Suprapubic skin (tissue), 4 donors: ENCODE results near the gene CAPN5. TPM values are rescaled to one million over a fixed set of nuclear protein-coding genes. Genes with fewer than 3 reads are reported as not detected.

Source experiments
- DNase-seq, 2 donors: peaks; one replicate each; pipeline ENCODE4 v3.0.0-alpha.2; 2019; ENCODE audit warnings: low spot score in 2 of 2
- H3K27ac ChIP-seq: fragments of 200-600 bp; sonication (generic); one replicate; pipeline ENCODE4 v1.5.1; 2019
- H3K27me3 ChIP-seq: fragments of 200-600 bp; sonication (generic); one replicate; pipeline ENCODE4 v1.5.1; 2019
- H3K36me3 ChIP-seq: fragments of 200-600 bp; sonication (generic); one replicate; pipeline ENCODE4 v1.5.1; 2019
- H3K4me1 ChIP-seq: fragments of 200-600 bp; sonication (generic); one replicate; pipeline ENCODE4 v1.5.1; 2019
- H3K4me3 ChIP-seq: fragments of 200-600 bp; sonication (generic); one replicate; pipeline ENCODE4 v1.5.1; 2019; ENCODE audit warnings: mild to moderate bottlenecking
- H3K9me3 ChIP-seq: fragments of 200-600 bp; sonication (generic); one replicate; pipeline ENCODE4 v1.5.1; 2019
- EP300 ChIP-seq: sonication (generic); formaldehyde crosslinking; IDR thresholded peaks from one replicate; pipeline ENCODE4 v1.6.1; 2017; ENCODE audit warnings: antibody characterized with exemption
- POLR2A ChIP-seq, 2 donors: fragments of 450-650 bp; IDR thresholded peaks; one replicate each; pipeline ENCODE4 v1.6.1; 2017; ENCODE audit warnings: antibody characterized with exemption in 2 of 2, mild to moderate bottlenecking in 2 of 2, moderate library complexity in 2 of 2
- POLR2AphosphoS5 ChIP-seq, 3 donors: sonication (generic); formaldehyde crosslinking; IDR thresholded peaks; one replicate each; pipeline ENCODE4 v1.6.1; 2017; ENCODE audit warnings: antibody characterized with exemption in 3 of 3
- WGBS: methylation state at CpG from one replicate; pipeline ENCODE4 v1.1.5; 2018; 5-methylcytosine and 5-hydroxymethylcytosine counted together
- total RNA-seq, 4 donors: library from RNA; depleted of rRNA; stranded (reverse); fragments of >200 nt; gene quantifications; one replicate each; pipeline ENCODE4 v1.1.0, GENCODE V29; 2016
- TF ChIP-seq, protein P1 (sequence below), 2 donors: fragments of 200-600 bp in 1 of 2; fragments of 450-650 bp in 1 of 2; sonication (generic) in 1 of 2; IDR thresholded peaks; one replicate each; pipeline ENCODE4 v1.5.1; 2016 to 2019; ENCODE audit warnings: antibody characterized with exemption in 2 of 2, mild to moderate bottlenecking in 1 of 2, moderate library complexity in 1 of 2

The CAPN5 gene
- total RNA-seq, 4 donors from 2014 or later = 0.87 to 2.0 (median 1.1) TPM

DNA sequence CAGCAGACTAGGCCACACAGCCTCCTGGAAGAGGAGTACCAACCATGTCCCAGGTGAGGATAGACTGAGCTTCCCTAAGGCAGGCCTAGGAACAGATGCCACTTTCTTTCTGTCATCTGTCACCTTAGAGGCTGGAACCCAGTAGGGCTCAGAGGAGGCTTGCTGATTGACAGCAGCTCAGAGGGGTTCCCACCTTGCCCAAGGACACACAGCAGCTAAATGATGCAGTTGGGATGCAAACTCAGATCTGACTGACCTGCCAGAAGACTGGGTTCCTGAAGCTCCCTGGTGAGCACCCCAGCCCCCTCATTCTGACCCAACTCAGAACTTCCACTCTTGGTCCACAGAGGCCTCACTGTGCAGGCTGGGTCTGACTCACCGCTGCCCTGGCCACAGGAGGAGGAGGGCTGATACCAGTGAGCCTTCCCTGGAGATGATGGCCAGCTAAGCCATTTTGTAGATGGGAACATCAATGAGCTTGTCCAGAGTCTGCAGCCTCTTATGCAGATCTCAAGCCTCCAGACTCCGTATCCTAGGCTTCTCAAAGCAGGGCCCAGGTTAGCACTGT is 14.0 kb downstream of the CAPN5 start:
- Histone ChIP-seq H3K4me3 (no peak overlapping the region), H3K36me3 (no peaks in the 10 kb centered on the region), H3K27me3 (no peaks in the 10 kb centered on the region), H3K9me3 (no peaks in the 10 kb centered on the region), H3K27ac (no peak overlapping the region), H3K4me1 (peaks cover 13% of the 10 kb centered on the region)
- no peak for TF ChIP-seq POLR2AphosphoS5 (IDR thresholded peaks at IDR 0.05)
- TF ChIP-seq POLR2A (IDR thresholded peaks at IDR 0.05) = no peak
- TF ChIP-seq EP300 = no peak
- TF ChIP-seq, protein P1, sequence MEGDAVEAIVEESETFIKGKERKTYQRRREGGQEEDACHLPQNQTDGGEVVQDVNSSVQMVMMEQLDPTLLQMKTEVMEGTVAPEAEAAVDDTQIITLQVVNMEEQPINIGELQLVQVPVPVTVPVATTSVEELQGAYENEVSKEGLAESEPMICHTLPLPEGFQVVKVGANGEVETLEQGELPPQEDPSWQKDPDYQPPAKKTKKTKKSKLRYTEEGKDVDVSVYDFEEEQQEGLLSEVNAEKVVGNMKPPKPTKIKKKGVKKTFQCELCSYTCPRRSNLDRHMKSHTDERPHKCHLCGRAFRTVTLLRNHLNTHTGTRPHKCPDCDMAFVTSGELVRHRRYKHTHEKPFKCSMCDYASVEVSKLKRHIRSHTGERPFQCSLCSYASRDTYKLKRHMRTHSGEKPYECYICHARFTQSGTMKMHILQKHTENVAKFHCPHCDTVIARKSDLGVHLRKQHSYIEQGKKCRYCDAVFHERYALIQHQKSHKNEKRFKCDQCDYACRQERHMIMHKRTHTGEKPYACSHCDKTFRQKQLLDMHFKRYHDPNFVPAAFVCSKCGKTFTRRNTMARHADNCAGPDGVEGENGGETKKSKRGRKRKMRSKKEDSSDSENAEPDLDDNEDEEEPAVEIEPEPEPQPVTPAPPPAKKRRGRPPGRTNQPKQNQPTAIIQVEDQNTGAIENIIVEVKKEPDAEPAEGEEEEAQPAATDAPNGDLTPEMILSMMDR (IDR thresholded peaks at IDR 0.05) = no peak
- WGBS = 100% methylated on average over 1 of the region's 2 CpGs
- DNase-seq = peak in 1 of 2 donors; percentile 40

DNA sequence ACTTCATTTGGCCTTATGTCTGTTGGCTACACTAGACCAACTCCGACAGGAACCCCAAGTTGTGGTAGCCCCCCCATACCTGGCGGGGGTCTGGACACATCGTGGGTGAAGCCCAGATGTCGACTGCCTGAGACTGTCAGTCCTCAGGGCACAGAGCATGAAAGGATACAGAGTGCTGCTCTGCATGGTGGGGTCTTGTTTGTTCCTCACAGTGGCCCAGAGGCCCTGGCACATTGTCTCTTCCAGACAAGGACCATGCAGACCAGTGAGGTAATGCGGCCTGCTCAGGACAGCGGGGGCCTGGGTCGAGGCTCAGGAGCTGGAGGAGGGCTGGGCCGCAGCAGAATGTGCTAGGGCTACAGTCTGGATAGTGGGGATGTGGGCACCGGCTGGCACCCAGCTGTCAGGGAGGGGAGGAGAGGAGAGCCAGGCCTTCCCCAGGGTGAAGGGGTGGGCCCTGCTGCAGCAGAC is 14.6 kb downstream of the CAPN5 start:
- TF ChIP-seq EP300 (no peak), POLR2A (IDR thresholded peaks at IDR 0.05) (no peak)
- TF ChIP-seq, protein P1 (IDR thresholded peaks at IDR 0.05) = no peak
- Histone ChIP-seq H3K9me3 (no peaks in the 10 kb centered on the region), H3K4me1 (peaks cover 16% of the 10 kb centered on the region), H3K4me3 (no peak overlapping the region), H3K27ac (no peak overlapping the region), H3K36me3 (no peaks in the 10 kb centered on the region), H3K27me3 (no peaks in the 10 kb centered on the region)
- peak in 1 of 2 donors; percentile 59 for DNase-seq
- 99% methylated on average over 7 of the region's 9 CpGs for WGBS

DNA sequence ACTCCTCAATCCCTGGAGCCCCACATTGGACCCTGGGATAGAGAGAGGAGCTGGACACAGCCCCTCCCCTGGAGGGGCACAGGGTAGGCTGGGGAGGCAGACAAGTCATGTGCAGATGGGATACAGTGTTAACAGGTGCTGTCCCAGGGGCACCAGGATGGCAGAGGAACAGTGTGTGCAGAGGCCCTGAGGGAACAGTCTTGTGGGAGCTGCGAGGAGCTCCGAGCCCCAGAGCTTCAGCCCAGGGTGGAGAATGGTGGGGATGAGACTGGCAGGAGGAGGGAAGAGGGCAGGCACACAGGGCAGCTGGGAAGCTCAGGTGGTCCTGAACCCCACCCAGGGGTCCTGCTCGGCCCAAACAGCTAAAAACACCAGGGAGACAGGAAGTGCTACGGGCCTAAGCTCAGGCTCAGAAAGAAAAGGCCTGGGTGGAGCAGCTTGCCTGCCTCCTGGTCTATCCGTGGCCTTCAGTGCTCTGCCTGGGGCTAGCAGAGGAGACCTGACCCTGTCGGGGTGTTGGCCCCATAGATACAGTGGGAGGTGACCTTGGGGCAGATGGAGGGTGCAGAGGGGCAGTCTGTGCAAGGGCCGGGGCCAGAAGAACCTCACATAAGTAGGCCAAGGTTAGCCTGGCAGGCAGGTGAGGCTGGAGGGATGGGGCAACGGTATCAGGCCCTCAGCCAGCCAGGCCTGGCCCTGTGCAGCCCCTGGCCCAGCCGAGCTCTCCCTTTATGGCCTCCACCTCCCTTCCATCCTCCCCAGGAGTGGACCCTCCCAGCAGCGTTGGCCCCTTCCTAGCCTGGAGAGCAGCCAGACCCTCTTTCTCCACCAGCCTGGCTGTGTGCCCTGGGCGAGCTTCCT is 15.4 kb downstream of the CAPN5 start:
- 74% methylated on average over 11 of the region's 11 CpGs for WGBS
- H3K9me3 ChIP-seq = no peaks in the 10 kb centered on the region
- no peaks in the 10 kb centered on the region for H3K36me3 ChIP-seq
- no peaks in the 10 kb centered on the region for H3K27me3 ChIP-seq
- peak; percentile 31 to 49 for DNase-seq
- peaks cover 20% of the 10 kb centered on the region for H3K4me1 ChIP-seq
- TF ChIP-seq, protein P1 (IDR thresholded peaks at IDR 0.05) = no peak
- TF ChIP-seq POLR2A (IDR thresholded peaks at IDR 0.05) (no peak), POLR2AphosphoS5 (IDR thresholded peaks at IDR 0.05) (no peak), EP300 (no peak)
- peak overlapping the region; percentile 16 for H3K4me3 ChIP-seq
- H3K27ac ChIP-seq = peak overlapping the region; percentile 67

DNA sequence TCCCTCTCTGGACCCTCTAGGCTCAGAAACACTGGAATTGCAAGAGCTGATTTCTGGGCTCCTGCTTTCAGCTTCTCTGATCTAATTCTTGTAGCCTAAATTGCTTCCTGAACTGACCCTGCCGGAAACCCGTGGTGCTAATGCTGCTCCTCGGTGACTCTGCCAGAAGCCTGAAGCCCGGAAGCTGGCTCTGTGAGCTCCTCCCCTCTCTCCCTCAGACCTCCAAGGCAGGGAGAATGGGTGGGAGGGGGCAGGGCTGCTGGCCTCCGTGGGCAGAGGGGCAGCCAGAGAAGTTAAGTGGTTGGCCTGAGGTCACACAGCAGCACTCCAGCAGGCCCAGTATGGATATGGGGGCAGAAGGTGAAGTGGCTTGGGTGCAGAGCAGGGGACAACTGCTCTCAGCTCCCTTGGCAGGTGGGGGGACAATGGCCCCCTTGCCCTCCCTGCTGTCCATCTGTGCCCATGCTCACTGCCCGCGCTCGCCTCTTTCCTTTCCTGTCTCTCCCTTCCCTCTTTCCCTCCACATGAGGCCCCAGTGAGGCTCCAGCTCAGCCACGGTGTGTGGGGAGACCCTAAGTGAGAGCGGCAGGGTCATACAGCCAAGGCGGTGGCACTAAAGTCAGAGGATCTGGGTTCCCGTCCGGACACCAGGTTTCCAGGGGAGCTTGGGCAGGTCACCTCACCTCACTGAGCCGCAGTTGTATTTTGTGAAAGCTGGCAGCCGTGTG is 16.2 kb downstream of the CAPN5 start:
- 61% methylated on average over 11 of the region's 15 CpGs for WGBS
- H3K4me3 ChIP-seq = peak overlapping the region; percentile 16
- no peaks in the 10 kb centered on the region for H3K36me3 ChIP-seq
- TF ChIP-seq, protein P1 (IDR thresholded peaks at IDR 0.05) = no peak
- no peak for TF ChIP-seq POLR2AphosphoS5 (IDR thresholded peaks at IDR 0.05)
- no peaks in the 10 kb centered on the region for H3K9me3 ChIP-seq
- no peaks in the 10 kb centered on the region for H3K27me3 ChIP-seq
- H3K27ac ChIP-seq = peak overlapping the region; percentile 67
- DNase-seq = peak; percentile 71 to 81
- peaks cover 23% of the 10 kb centered on the region for H3K4me1 ChIP-seq
